HG03196 (cell line): ENCODE measurements around the gene MTOR.
A peak's percentile ranks its signal among the peaks of the same experiment; 100 is the strongest.
"Not testable (repeated sequence)": the region's sequence is repeated elsewhere in the genome, so short reads cannot be mapped to it uniquely, and the experiment has no call there.

Experiments used
- ATAC-seq: cut with Tn5 transposase; IDR thresholded peaks from one replicate; pipeline ENCODE4 v1.9.1; 2021; ENCODE audit not compliant: unreplicated experiment

Gene MTOR

GRCh38 chr1:11125931-11126330 lies 136.4 kb downstream of the MTOR start:
- no peak for ATAC-seq

GRCh38 chr1:11124965-11125364 lies 137.4 kb downstream of the MTOR start:
- ATAC-seq = no peak

GRCh38 chr1:11116318-11116717 lies 146.0 kb downstream of the MTOR start:
- no peak for ATAC-seq

GRCh38 chr1:11114966-11115365 lies 147.4 kb downstream of the MTOR start:
- ATAC-seq = no peak

GRCh38 chr1:11109047-11109760 lies 153.1 kb downstream of the MTOR start:
- no peak for ATAC-seq

GRCh38 chr1:11107599-11107998 lies 154.8 kb downstream of the MTOR start:
- no peak for ATAC-seq

GRCh38 chr1:11105586-11105985 lies 156.8 kb downstream of the MTOR start:
- no peak for ATAC-seq

GRCh38 chr1:11101347-11101746 lies 161.0 kb downstream of the MTOR start:
- no peak for ATAC-seq

- not testable (repeated sequence) for ATAC-seq
Observed at GRCh38 chr1:11100806-11101205, 161.5 kb downstream of the MTOR start.

- ATAC-seq = no peak
Observed at GRCh38 chr1:11100149-11100493, 162.2 kb downstream of the MTOR start.

- peak; percentile 85 for ATAC-seq
Observed at GRCh38 chr1:11099310-11100148, 162.8 kb downstream of the MTOR start, which contains the start of gene EXOSC10. TSS of gene EXOSC10 (minus strand) at chr1:11099869. CDS start at chr1:11099831, 38 bp downstream.

GRCh38 chr1:11098931-11099309 lies 163.4 kb downstream of the MTOR start:
- no peak for ATAC-seq

- not testable (repeated sequence) for ATAC-seq
Observed at GRCh38 chr1:11083784-11084183, 178.6 kb downstream of the MTOR start.

- no peak for ATAC-seq
Observed at GRCh38 chr1:11080931-11081330, 181.4 kb downstream of the MTOR start.

GRCh38 chr1:11078631-11079030 lies 183.7 kb downstream of the MTOR start:
- ATAC-seq = no peak

- ATAC-seq = not testable (repeated sequence)
Observed at GRCh38 chr1:11073398-11073797, 189.0 kb downstream of the MTOR start.

- no peak for ATAC-seq
Observed at GRCh38 chr1:11072216-11072917, 190.0 kb downstream of the MTOR start.

GRCh38 chr1:11071463-11072215 lies 190.7 kb downstream of the MTOR start:
- no peak for ATAC-seq

GRCh38 chr1:11070876-11071275 lies 191.5 kb downstream of the MTOR start:
- ATAC-seq = no peak

- no peak for ATAC-seq
Observed at GRCh38 chr1:11068600-11069473, 193.5 kb downstream of the MTOR start.
